Measurements from ENCODE around the gene COA1.
"Not testable (repeated sequence)": the region's sequence is repeated elsewhere in the genome, so short reads cannot be mapped to it uniquely, and the experiment has no call there.

COA1 gene

GRCh38 chr7:43625980-43626379, 103.3 kb downstream of the COA1 start:
- DNase-seq = no peak

GRCh38 chr7:43625453-43625852, 103.9 kb downstream of the COA1 start:
- peak; percentile 85 for DNase-seq

GRCh38 chr7:43624156-43624555, 105.2 kb downstream of the COA1 start:
- DNase-seq = no peak

- DNase-seq = no peak
Measured at GRCh38 chr7:43621729-43622448, 107.4 kb downstream of the COA1 start.

- DNase-seq = no peak
Measured at GRCh38 chr7:43619213-43620012, 109.9 kb downstream of the COA1 start.

GRCh38 chr7:43618073-43618472, 111.2 kb downstream of the COA1 start:
- no peak for DNase-seq

GRCh38 chr7:43616977-43617376, 112.3 kb downstream of the COA1 start:
- no peak for DNase-seq

- no peak for DNase-seq
Measured at GRCh38 chr7:43615558-43616145, 113.7 kb downstream of the COA1 start.

- DNase-seq = no peak
Measured at GRCh38 chr7:43612599-43613589, 116.4 kb downstream of the COA1 start.

GRCh38 chr7:43612128-43612527, 117.2 kb downstream of the COA1 start:
- no peak for DNase-seq

- DNase-seq = no peak
Measured at GRCh38 chr7:43609097-43609496, 120.2 kb downstream of the COA1 start.

- no peak for DNase-seq
Measured at GRCh38 chr7:43604251-43604650, 125.1 kb downstream of the COA1 start.

- DNase-seq = no peak
Measured at GRCh38 chr7:43602256-43602655, 127.1 kb downstream of the COA1 start.

- DNase-seq = no peak
Measured at GRCh38 chr7:43600056-43600455, 129.3 kb downstream of the COA1 start.

GRCh38 chr7:43596426-43596825, 132.9 kb downstream of the COA1 start:
- not testable (repeated sequence) for DNase-seq

GRCh38 chr7:43594020-43594419, 135.3 kb downstream of the COA1 start:
- DNase-seq = no peak

- DNase-seq = no peak
Measured at GRCh38 chr7:43593010-43593409, 136.3 kb downstream of the COA1 start.

- no peak for DNase-seq
Measured at GRCh38 chr7:43592326-43592725, 137.0 kb downstream of the COA1 start.

GRCh38 chr7:43591558-43592180, 137.7 kb downstream of the COA1 start:
- DNase-seq = no peak

- no peak for DNase-seq
Measured at GRCh38 chr7:43590862-43591557, 138.3 kb downstream of the COA1 start.

- no peak for DNase-seq
Measured at GRCh38 chr7:43589728-43590127, 139.6 kb downstream of the COA1 start.
